H9 (cell line): ENCODE results near the gene PIRT. TPM values are rescaled to one million over a fixed set of nuclear protein-coding genes. Genes with fewer than 3 reads are reported as not detected.

Experiments
- DNase-seq: peaks from one replicate; pipeline ENCODE4 v3.0.0-alpha.2; 2017
- H2AFZ ChIP-seq: one replicate; pipeline ENCODE4 v1.6.1; 2013; ENCODE audit warnings: mild to moderate bottlenecking, low read length, control low read depth, moderate library complexity
- H2AK5ac ChIP-seq: 2 replicates; pipeline ENCODE4 v1.6.1; 2013; ENCODE audit warnings: low read length, control low read depth, mixed read lengths; ENCODE audit not compliant: insufficient read length
- H2BK120ac ChIP-seq: one replicate; pipeline ENCODE4 v1.6.1; 2013; ENCODE audit warnings: low read depth, mild to moderate bottlenecking, low read length, control low read depth, inconsistent platforms; ENCODE audit not compliant: poor library complexity, severe bottlenecking
- H2BK12ac ChIP-seq: 2 replicates; pipeline ENCODE4 v1.6.1; 2013; ENCODE audit warnings: low read length, control low read depth, mixed read lengths, low read depth; ENCODE audit not compliant: insufficient read length
- H2BK15ac ChIP-seq: 2 replicates; pipeline ENCODE4 v1.6.1; 2013; ENCODE audit warnings: low read depth, low read length, control low read depth
- H2BK20ac ChIP-seq: one replicate; pipeline ENCODE4 v1.6.1; 2013; ENCODE audit warnings: low read depth, mild to moderate bottlenecking, low read length, control low read depth, inconsistent platforms; ENCODE audit not compliant: poor library complexity, severe bottlenecking
- H2BK5ac ChIP-seq: 2 replicates; pipeline ENCODE4 v1.6.1; 2013; ENCODE audit warnings: low read length, control low read depth, mixed read lengths; ENCODE audit not compliant: insufficient read length
- H3K14ac ChIP-seq: 2 replicates; pipeline ENCODE4 v1.6.1; 2013; ENCODE audit warnings: low read length, control low read depth; ENCODE audit not compliant: insufficient read depth
- H3K18ac ChIP-seq: 2 replicates; pipeline ENCODE4 v1.6.1; 2013; ENCODE audit warnings: low read depth, mild to moderate bottlenecking, mixed read lengths, low read length, control low read depth; ENCODE audit not compliant: insufficient read length
- H3K23ac ChIP-seq: 2 replicates; pipeline ENCODE4 v1.6.1; 2013; ENCODE audit warnings: low read length, control low read depth, mixed read lengths, low read depth; ENCODE audit not compliant: insufficient read length
- H3K23me2 ChIP-seq: 2 replicates; pipeline ENCODE4 v1.6.1; 2013; ENCODE audit warnings: low read depth, mild to moderate bottlenecking, mixed read lengths, low read length, control low read depth; ENCODE audit not compliant: insufficient read length, poor library complexity, severe bottlenecking
- H3K27ac ChIP-seq: 2 replicates; pipeline ENCODE4 v1.5.1; 2013; ENCODE audit warnings: low read length, control low read depth, mixed read lengths, low read depth; ENCODE audit not compliant: insufficient read length
- H3K27me3 ChIP-seq: 2 replicates; pipeline ENCODE4 v1.6.1; 2013; ENCODE audit warnings: low read length, control low read depth, inconsistent platforms; ENCODE audit not compliant: insufficient read depth
- H3K4ac ChIP-seq: 2 replicates; pipeline ENCODE4 v1.6.1; 2013; ENCODE audit warnings: low read depth, mild to moderate bottlenecking, control low read depth, inconsistent platforms, low read length, moderate library complexity
- H3K4me1 ChIP-seq: 2 replicates; pipeline ENCODE4 v1.6.1; 2013; ENCODE audit warnings: low read length, control low read depth, inconsistent platforms; ENCODE audit not compliant: insufficient read depth
- H3K4me2 ChIP-seq: 2 replicates; pipeline ENCODE4 v1.6.1; 2013; ENCODE audit warnings: low read length, control low read depth, mixed read lengths; ENCODE audit not compliant: insufficient read length, insufficient read depth
- H3K56ac ChIP-seq: 2 replicates; pipeline ENCODE4 v1.6.1; 2013; ENCODE audit warnings: low read depth, mild to moderate bottlenecking, mixed read lengths, low read length, control low read depth; ENCODE audit not compliant: insufficient read length
- H3K79me1 ChIP-seq: 2 replicates; pipeline ENCODE4 v1.6.1; 2013; ENCODE audit warnings: low read depth, mild to moderate bottlenecking, moderate library complexity, low read length, control low read depth, inconsistent platforms; ENCODE audit not compliant: insufficient read depth, poor library complexity, severe bottlenecking
- H3K79me2 ChIP-seq: 2 replicates; pipeline ENCODE4 v1.6.1; 2013; ENCODE audit warnings: low read length, control low read depth, inconsistent platforms; ENCODE audit not compliant: insufficient read depth
- H3K9ac ChIP-seq: 2 replicates; pipeline ENCODE4 v1.6.1; 2013; ENCODE audit warnings: low read length, control low read depth, mixed read lengths; ENCODE audit not compliant: insufficient read length; ENCODE audit errors: extremely low read depth
- H3K9me3 ChIP-seq: one replicate; pipeline ENCODE4 v1.6.1; 2013; ENCODE audit warnings: low read depth, low read length, inconsistent platforms; ENCODE audit not compliant: control insufficient read depth
- H3T11ph ChIP-seq: one replicate; pipeline ENCODE4 v1.6.1; 2013; ENCODE audit warnings: mild to moderate bottlenecking, low read length, control low read depth, inconsistent platforms
- H4K20me1 ChIP-seq: one replicate; pipeline ENCODE4 v1.6.1; 2013; ENCODE audit not compliant: control insufficient read depth, insufficient read length, insufficient read depth
- H4K5ac ChIP-seq: 2 replicates; pipeline ENCODE4 v1.6.1; 2013; ENCODE audit warnings: low read depth, mild to moderate bottlenecking, mixed read lengths, low read length, control low read depth; ENCODE audit not compliant: insufficient read length
- H4K8ac ChIP-seq: replicated peaks from 2 replicates; pipeline ENCODE4 v1.6.1; 2013; ENCODE audit warnings: low read length, control low read depth, mixed read lengths, low read depth; ENCODE audit not compliant: insufficient read length
- H4K91ac ChIP-seq: 2 replicates; pipeline ENCODE4 v1.6.1; 2013; ENCODE audit warnings: low read depth, mild to moderate bottlenecking, moderate library complexity, mixed read lengths, low read length, control low read depth; ENCODE audit not compliant: insufficient read length
- H3K27ac Mint-ChIP-seq, 3 experiments: 2 replicates in 2 of 3; 3 replicates in 1 of 3; pipeline ENCODE4 v1.8.0; 2020 to 2021; ENCODE audit warnings: mixed read lengths in 3 of 3, mild to moderate bottlenecking in 1 of 3, moderate library complexity in 1 of 3
- H3K27me3 Mint-ChIP-seq: 2 replicates; pipeline ENCODE4 v1.8.0; 2021; ENCODE audit warnings: low read depth, mild to moderate bottlenecking, moderate library complexity, mixed read lengths
- H3K36me3 Mint-ChIP-seq, 3 experiments: 2 replicates in 2 of 3; 3 replicates in 1 of 3; pipeline ENCODE4 v1.8.0; 2020 to 2021; ENCODE audit warnings: low read depth in 3 of 3, mixed read lengths in 3 of 3; ENCODE audit not compliant: insufficient read depth in 1 of 3
- H3K4me1 Mint-ChIP-seq, 2 experiments: 2 replicates each; pipeline ENCODE4 v1.8.0; 2020; ENCODE audit warnings: mixed read lengths in 2 of 2
- H3K4me3 Mint-ChIP-seq, 2 experiments: 2 replicates in 1 of 2; 3 replicates in 1 of 2; pipeline ENCODE4 v1.8.0; 2020 to 2021; ENCODE audit warnings: mild to moderate bottlenecking in 2 of 2, mixed read lengths in 2 of 2, moderate library complexity in 1 of 2
- H3K9me3 Mint-ChIP-seq, 2 experiments: 2 replicates in 1 of 2; 3 replicates in 1 of 2; pipeline ENCODE4 v1.8.0; 2020; ENCODE audit warnings: mild to moderate bottlenecking in 2 of 2, mixed read lengths in 2 of 2, moderate library complexity in 1 of 2
- CTCF ChIP-seq: fragments of 200-600 bp; sonication (generic); conservative IDR thresholded peaks from 3 replicates; pipeline ENCODE4 v1.8.0; 2021; ENCODE audit warnings: antibody characterized with exemption, mild to moderate bottlenecking
- WGBS: extraction: QIAGEN DNeasy Blood & Tissue Kit; methylation state at CpG from one replicate; pipeline ENCODE4 v1.1.7; 2013; ENCODE audit warnings: missing lambda C conversion rate, low lambda C conversion rate, mixed read lengths; ENCODE audit not compliant: insufficient read length; ENCODE audit errors: extremely low coverage; 5-methylcytosine and 5-hydroxymethylcytosine counted together
- total RNA-seq: library from RNA; stranded (reverse); gene quantifications from 2 replicates; pipeline ENCODE4 v1.2.1, GENCODE V29; 2021

PIRT gene
- total RNA-seq, 1 experiment from 2014 or later, result not detected

GRCh38 chr17:10803830-10804475 lies 33.9 kb downstream of the PIRT start, which contains the start of gene TMEM238L:
Gene TMEM238L, minus strand, starts transcription at chr17:10804099. Its CDS starts 136 bp downstream, at chr17:10803963.
- Histone ChIP-seq H2BK20ac (no peak within 1 kb of the TSS), H3T11ph (no peak within 1 kb of the TSS), H3K14ac (no peak within 1 kb of the TSS), H2BK5ac (no peak within 1 kb of the TSS), H3K79me2 (no peaks in the 10 kb centered on the region), H2BK120ac (no peak within 1 kb of the TSS), H3K9me3 (no peaks in the 10 kb centered on the region), H4K5ac (no peak within 1 kb of the TSS), H3K23me2 (no peaks in the 10 kb centered on the region), H3K4me1 (no peaks in the 10 kb centered on the region; the same call in 1 of the 2 replicates), H3K27ac (no peak within 1 kb of the TSS), H4K8ac (no peak within 1 kb of the TSS), H4K91ac (no peak within 1 kb of the TSS), H3K18ac (no peak within 1 kb of the TSS), H2BK15ac (no peak within 1 kb of the TSS), H2BK12ac (no peak within 1 kb of the TSS), H3K9ac (no peak within 1 kb of the TSS), H3K23ac (no peak within 1 kb of the TSS), H3K27me3 (no peaks in the 10 kb centered on the region), H3K4ac (no peak within 1 kb of the TSS), H2AFZ (no peak within 1 kb of the TSS), H4K20me1 (no peaks in the 10 kb centered on the region), H3K79me1 (no peaks in the 10 kb centered on the region), H3K56ac (no peak within 1 kb of the TSS), H3K4me2 (no peak within 1 kb of the TSS), H2AK5ac (no peak within 1 kb of the TSS)
- no peak within 1 kb of the TSS for H3K4me3 Mint-ChIP-seq
- no peaks in the 10 kb centered on the region for H3K9me3 Mint-ChIP-seq
- peak within 1 kb of the TSS in 1 of 3 experiments; percentile 74; a peak in 1 of 7 replicates for H3K27ac Mint-ChIP-seq
- no peak for DNase-seq
- H3K4me1 Mint-ChIP-seq, result peaks cover 18 to 23% of the 10 kb centered on the region in 2 experiments
- no peaks in the 10 kb centered on the region for H3K36me3 Mint-ChIP-seq
- WGBS, result no CpG with 5 or more reads among the region's 16 CpGs
- no peak for TF ChIP-seq CTCF
- H3K27me3 Mint-ChIP-seq, result peaks cover 1% of the 10 kb centered on the region; the same call in 1 of the 2 replicates
